GM12891 (cell line): ENCODE data around the gene MNT.

Experiments
- POLR2AphosphoS5 ChIP-seq: IDR thresholded peaks from 2 replicates; pipeline ENCODE4 v1.6.1; 2011; ENCODE audit warnings: low read depth, low read length, control low read depth
- POU2F2 ChIP-seq: IDR thresholded peaks from 2 replicates; pipeline ENCODE4 v1.6.1; 2011; ENCODE audit warnings: low read depth, mild to moderate bottlenecking, control low read depth, low read length, moderate library complexity

GRCh38 chr17:2385240-2386210 lies 15.3 kb downstream of the MNT start:
- TF ChIP-seq POLR2AphosphoS5 (no peak), POU2F2 (no peak)
